LHCN-M2 (cell line): Measurements from ENCODE around the gene BHLHE23. TPM values are rescaled to one million over a fixed set of nuclear protein-coding genes. Genes with fewer than 3 reads are reported as not detected.
A peak's percentile ranks its signal among the peaks of the same experiment; 100 is the strongest.
"Not testable (repeated sequence)": the region's sequence is repeated elsewhere in the genome, so short reads cannot be mapped to it uniquely, and the experiment has no call there.

Experiments used
- DNase-seq: peaks from one replicate; pipeline ENCODE4 v3.0.0-alpha.2; 2012; ENCODE audit warnings: low read depth
- total RNA-seq: library from RNA; depleted of rRNA; stranded (reverse); fragments of >200 nt; gene quantifications from 2 replicates; pipeline ENCODE4 v1.2.3, GENCODE V29; 2014

BHLHE23 gene
- total RNA-seq, 1 experiment from 2014 or later = not detected

DNA sequence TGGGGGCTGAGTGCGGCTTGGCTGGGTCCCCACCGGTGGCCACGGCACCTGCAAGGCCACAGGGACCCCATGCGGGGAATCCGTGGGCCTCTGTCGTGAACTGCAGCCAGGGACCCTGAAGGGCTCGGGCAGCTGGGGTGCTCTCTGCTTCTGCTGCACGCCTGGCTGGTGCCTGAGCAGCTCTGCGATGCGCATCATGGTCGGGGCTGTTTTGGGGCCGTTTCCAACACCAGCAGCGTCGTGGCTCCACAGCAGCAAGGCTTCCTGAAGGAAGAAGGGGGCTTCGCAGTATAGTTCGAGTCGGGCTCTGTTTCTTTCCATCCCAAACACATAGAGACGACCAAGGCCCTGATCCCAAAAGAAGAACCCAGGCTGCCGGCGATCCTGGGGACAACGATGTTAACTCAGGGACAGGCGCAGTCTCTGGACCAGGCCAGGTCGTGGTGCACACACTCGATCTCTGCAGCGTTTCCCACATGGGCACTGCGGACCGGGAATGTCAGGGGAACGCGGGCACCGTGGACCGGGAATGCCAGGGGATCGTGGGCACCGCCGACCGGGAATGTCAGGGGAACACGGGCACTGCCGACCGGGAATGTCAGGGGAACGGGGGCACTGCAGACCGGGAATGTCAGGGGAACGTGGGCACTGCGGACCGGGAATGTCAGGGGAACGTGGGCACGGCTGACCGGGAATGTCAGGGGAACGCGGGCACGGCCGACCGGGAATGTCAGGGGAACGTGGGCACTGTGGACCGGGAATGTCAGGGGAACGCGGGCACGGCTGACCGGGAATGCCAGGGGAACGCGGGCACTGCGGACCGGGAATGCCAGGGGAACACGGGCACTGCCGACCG, 36.8 kb upstream of the BHLHE23 start:
- no peak for DNase-seq

DNA sequence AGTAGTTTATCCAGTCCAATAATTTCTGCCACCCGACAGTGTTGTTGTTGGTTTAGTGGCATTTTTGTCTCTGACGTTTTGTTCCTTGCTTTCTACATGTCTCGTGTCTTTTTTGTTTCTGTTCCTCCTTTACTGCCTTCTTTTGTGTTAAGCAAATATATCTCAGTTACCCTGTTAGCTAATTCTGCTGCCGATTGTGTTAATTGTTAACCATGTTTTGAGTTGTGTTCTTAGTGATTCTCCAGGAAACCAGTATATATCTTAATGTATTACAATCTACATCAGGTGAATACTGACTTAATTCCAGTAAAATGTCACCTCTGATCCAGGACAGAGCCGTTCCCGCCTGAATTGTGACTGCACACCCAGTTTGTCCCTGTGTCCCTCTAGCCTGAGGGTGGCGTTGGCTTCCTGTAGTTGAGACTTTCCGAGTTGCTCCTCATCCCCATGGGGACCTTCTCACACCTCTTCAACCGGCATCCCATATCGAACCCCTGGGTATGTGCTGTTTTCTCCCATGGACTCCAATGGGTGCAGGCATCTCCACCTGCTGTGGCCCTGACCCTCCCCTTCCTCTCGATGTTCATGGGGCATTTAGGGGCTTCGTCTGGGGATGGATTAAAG, 35.8 kb upstream of the BHLHE23 start:
- DNase-seq = no peak

DNA sequence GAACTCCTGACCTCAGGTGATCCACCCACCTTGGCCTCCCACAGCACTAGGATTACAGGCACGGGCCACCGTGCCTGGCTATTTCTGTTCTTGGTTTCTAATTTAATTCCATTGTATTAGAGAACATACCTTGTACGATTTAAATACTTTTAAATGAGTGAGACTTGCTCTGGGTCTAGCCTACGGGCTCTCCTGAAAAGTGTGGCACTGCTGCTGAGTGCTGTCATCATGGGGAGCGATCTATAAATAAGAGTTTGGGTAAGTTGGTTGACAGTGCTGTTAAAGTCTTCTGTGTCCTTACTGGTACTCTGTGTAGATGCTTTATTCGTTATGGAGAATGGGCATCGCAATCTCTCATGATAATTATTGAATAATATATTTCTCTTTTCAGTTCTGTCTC, 35.0 kb upstream of the BHLHE23 start:
- DNase-seq = no peak

DNA sequence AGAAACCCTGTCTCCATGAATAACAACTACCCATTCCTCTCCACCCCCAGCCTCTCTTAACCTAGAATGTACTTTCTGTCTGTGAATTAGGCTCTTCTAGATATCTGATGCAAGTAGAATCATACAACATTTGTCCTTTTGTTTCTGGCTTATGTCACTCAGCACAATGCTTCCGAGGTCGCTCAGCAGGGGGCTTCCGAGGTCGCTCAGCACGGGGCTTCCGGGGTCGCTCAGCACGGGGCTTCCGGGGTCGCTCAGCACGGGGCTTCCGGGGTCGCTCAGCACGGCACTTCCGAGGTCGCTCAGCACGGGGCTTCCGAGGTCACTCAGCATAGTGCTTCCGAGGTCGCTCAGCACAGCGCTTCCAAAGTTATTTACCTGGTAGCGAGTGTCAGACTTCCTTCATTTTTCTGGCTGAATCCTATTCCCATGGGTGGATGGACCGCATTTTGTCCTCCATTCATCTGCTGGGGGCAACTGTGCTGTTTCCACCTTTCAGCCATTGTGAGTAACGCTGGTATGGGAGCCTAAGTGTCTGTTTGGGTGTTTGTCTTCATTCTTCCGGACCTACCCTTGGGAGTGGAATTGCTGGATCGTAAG, 31.0 kb upstream of the BHLHE23 start:
- DNase-seq = no peak

DNA sequence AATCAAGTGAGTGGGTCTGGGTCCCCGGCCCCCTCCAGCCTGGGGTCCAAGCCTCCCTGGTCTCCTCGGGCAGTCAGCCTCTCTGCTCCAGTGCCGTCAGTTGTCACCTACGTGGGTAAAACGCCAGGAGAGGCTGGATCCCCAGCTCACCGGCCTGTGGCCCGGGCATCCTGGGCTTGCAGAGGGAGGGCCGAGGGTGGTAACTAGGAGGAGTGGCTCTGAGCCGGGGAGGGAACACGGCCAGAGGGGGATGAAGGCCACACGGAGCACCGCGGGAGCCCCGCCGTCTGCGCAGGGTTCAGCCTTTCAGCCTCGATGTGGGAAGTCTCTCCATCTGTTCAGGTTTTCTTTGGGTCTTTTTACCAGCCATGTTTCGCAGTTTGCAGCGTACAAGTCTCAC, 29.5 kb upstream of the BHLHE23 start:
- no peak for DNase-seq

DNA sequence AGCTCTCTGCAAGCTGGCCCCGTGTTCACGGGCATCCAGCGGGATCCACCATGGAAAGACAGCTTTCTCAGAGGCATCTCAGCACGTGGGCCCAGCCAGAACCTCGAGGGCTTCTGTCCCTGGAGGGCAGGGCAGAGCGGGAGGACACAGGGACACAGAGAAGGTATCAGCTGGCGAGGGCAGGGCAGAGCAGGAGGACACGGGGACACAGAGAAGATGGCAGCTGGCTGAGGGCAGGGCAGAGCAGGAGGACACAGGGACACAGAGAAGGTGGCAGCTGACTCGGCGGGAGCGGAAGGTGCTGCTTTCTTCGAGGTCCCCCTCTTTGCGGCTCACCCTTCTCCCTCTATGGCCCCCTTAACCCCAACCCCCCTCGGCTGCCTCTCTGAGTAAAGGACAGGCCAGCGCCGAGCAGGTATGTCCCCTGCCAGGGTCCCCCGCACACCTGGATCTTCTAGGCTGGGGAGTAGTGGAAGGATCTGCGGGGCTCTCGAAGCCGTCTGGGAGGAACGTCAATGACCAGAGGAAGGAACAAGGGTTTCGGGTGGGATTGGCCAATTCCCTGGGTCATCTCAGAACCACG, 28.9 kb upstream of the BHLHE23 start:
- DNase-seq = no peak

DNA sequence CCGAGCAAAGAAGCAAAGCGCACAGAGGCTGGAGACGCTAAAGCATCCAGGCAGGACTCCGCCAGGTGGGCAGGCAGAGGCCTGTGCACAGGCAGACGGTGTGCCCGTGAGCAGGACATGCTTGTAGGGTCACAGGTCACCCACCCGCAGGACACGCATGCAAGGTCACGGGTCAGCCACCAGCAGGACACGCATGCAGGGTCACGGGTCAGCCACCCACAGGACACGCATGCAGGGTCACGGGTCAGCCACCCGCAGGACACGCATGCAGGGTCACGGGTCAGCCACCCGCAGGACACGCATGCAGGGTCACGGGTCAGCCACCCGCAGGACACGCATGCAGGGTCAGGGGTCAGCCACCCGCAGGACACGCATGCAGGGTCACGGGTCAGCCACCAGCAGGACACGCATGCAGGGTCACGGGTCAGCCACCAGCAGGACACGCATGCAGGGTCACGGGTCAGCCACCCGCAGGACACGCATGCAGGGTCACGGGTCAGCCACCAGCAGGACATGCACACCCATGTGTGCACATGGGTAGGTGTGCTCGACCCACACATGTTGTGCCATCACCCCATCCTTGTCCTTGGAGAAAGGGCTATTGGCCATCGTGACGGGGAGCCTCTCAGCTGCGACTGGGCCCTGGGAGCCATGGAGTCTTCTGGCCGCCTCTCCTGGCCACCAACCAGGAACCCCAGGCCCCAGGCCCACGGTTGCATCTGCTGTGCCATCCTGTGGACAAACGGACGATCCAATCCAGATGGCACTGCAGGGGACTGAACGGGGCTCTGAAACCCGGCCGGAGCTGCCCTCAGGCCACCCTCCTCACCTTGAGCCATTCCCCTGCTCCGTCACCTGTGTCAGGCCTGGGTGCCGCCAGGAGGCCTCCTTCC, 28.2 kb upstream of the BHLHE23 start:
- DNase-seq = not testable (repeated sequence)

DNA sequence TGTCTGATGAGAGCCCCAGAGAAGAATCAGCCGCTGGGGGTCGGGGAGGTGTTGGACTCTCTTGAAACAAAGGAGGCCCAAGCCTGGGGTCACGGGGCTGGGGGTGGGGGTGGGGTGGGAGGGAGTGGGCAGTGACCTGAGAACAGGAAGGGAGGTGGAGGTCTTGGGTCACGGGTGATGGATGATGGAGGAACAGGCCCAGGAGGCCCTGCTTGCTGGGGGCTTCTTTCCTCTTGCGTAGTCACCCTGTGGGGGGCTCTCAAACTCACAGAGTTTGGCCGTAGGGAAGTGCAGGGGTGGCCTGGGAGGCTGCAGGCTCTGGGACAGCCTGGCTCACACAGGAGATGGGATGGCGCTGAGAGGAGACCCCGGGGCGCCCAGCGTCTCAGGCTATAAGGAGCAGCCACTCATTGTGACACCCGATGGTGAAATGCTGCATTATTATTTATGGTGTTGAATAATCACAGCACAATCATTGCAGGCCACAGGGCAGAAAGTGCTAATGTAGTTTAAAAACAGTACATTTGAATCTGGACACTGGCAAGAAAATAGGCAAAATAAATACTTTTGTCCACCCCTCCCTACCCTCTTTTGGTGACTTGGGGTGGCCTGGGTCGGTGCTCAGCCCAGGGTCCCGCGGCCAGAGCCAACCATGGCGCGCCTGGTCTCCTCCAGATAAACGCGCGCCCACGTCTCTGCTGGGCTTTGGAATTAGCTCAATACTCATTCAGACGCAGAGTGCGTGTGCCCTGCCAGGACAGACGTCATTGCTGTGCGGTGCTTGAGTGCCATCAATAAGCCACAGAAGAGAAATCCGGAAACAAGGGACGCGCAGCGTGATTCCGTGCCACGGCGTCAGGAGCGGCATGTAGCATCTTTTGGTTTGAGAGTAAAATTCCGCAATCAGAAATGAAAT, 27.3 kb upstream of the BHLHE23 start:
- no peak for DNase-seq

DNA sequence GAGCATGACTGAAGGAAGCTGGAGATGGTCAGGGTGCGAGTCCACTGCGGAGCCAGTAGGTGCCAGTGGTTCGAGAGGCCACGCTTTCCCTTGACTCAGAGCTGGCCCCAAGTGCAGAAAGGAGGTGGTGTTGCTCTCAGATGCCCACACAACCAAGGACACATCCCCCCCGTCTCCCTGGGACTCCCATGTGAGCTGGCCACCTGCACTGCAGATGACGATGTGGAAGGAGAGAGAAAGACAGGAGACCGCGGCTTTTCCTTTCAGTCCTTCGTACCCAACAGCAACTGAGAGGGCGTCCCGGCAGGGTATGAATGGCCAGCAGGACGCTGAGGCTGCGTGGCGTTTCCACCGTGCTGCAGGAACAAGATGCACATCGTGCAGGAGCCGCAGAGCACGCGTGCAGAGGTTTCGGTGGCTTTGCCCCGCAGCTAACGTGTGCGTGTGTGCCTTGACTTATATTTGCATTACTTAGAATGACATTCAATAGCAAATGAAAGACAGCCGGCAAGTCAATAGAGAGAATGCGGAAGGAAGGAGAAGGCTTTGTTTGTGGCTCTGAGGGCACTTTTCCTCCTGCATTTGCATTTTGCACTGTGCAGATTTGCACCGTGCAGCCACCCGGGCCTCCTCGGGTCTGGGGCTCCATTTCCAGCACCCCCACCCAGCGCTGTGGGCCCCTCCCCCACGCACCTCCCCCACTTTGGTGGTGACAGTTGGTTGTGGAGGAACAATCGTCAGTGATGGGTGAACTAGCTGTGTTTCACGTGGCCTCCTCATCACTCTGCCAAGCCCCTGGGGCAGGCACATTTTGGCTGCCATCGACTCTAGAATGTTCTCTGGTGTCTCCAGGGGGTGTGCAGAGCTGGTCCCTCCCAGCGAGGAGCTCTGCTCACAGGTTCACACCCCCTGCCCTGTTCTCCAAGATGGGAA, 26.4 kb upstream of the BHLHE23 start:
- no peak for DNase-seq

DNA sequence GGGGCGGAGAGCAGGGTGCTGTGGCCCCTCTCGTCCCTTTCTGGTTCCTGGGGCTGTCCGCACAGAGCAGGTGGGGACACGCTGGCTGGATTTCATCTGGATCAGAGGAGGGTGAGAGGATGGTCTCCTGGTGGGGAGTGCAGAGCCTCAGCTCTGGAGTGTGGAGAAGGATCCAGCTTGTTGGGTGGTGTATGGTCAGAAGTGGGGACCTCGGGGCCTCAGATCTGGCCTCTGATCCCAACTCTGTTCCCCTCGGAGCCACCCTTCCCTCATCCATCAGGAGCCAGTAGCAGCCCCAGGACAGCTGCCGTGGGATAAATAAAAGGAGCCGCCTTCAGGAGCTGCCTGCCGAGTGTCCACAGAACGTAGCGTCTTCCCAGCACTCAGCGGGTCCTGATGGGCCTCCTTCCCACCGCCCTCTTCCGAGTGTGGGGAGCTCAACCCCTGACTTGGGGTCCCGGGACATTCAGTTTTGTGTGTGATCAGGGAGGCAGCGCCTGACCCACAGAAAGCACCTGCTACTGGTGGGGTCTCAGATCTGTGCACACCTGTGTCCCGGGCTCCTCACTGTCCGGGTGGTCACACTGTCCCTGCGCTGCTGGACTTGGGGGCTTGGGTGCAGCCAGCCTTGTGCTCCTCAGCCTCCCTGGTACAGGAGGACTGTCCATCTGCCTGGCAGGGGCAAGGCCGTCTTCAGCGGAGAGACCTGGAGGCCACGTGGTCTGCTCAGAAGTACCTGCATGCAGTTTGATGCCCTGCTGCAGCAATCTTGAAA, 25.4 kb upstream of the BHLHE23 start:
- DNase-seq = no peak

DNA sequence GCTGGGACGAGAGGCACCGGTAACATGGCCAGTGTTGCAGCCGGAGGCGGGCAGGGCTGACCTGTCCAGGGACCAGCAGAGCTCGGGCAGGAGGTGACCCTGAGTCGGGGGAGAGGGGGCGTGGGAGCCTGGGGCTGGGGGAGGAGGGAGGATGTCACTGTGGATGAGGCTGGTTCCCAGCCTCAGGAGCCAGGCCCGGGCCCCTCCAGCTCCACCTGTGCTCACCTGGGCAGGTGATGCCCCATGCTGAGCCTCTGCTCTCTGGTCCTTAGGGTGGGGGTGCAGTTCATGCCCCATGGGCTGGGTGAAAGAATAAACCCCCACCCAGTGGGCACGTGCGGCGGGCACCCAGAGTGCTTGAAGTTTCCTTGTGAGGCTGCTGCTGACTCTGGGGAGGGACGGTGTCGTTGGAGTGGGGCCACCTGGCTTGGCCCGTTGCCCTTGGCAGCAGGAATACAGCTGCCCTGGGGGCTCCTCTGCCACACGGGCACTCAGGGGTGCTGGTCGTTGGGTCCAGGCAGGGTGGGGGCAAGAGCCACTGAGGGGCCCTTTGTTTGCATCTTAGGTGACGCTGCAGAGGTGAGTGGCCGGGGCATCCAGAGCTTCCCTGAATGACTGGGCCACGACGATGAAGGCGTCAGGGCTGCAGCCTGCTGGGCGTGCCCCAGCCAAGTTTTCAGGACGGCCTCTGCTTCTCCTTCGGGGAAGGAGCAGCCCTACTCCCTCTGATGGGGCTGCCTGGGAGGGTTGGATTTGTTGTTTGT, 24.7 kb upstream of the BHLHE23 start:
- DNase-seq = no peak

DNA sequence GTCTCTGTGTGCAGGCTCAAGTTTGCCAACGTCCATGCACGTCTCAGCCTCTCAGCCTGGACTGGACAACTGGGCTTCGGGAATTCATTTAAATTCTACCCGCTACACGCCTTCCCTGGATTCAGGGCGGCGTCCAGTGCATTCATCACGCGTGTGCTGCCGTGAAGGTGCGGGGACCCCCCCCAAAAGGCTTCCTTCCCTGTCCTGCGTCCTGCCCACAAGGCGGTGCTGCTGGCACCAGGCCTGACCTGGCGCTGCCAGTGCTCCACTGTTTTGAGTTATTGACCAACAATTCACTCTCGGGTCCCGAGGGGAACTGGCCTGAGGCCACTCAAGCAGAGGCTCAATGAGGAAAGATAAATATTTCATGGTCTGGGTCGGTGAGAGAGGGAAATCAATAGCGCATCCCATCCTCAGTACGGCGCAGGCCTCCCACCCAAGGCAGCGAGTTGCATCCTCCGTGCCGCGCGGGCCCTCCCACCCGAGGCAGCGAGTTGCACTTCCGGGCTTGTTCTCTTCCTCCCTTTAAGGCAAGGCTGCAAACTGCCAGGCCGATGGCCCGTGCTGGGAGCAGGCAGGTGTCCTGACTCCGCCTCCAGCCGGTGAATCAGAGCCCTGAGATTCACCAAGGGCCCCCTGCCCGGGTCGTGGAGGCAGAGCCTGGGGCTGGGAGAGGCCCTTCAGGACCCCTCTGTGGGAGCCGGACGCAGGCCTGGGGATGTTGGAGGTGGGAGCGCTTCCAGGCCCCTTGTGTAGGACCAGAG, 22.8 kb upstream of the BHLHE23 start:
- DNase-seq = no peak

DNA sequence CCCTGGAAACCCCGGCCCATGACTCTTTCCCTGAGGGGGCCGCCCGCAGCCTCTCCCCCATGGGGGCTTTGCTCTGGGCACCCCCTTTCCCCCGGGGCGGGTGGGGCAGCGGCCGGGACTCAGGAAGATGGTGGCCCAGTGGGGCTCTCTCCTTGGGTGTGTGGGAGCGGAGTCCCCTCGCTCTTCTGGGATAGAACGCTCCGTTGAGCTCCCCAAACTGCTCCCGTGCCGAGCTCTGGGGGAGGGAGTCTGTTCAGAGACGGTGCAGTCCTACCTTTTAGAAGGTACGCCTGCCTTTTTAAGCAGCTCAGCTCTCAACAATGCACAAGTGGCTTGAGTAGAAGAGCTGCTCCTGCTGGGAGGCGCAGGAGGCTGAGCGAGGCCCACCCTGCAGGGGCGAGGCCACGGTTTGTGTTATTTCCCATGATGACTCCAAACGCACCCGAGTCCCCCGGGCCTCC, 21.7 kb upstream of the BHLHE23 start:
- DNase-seq = no peak

DNA sequence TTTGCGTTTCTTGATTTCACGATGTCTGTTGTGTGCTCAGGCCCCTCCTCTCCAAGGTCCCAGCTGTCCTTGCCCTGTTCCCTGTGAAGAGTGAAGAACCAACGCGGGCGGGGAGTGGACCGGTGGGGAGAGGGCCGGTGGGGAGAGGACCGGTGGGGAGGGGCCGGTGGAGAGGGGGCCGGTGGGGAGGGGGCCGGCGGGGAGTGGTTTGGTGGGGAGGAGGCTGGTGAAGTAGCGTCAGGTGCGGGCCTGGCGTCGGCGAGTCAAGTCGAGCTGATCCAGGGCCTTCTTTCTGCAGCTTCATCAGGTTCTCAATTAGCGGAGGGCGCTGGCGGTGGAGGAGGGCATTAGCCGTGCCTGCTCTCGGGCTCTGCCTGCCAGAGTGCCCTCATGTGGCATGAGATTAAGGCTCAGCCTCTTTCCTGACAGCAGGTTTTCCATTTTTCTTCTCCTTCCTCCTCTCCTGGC, 21.2 kb upstream of the BHLHE23 start:
- peak; percentile 41 for DNase-seq

DNA sequence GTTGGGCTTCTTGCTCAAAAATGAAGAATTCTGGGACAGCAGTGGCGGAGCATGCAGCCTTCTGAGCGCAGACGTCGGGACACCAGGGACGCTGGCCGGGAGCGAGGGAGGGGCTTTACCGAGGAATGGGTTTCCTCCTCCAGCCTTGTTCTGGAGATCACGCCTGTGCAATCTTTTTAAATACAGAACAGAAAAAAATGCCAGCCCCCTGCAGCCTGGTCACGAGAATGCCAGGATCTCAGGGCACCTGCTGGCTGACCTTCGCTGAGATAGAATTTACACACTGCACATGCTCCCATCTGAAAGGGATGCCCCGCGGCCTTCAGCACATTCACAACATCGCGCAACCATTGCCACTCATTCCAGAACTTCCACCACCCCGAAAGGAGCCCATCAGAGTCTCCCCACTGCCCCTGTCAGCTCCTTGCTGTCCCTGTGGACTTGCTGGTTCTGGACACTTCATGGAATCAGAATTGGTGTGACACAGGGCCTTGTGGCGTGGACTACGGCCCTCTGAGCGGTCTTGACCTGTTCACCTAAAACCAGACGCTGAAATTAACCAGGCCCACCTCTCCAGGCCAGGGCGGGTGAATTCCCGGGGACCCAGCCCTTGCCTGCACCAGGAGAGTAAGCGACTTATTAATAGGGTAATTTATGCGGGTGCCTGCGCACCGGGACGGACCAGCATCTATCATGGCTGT, 20.6 kb upstream of the BHLHE23 start:
- no peak for DNase-seq

DNA sequence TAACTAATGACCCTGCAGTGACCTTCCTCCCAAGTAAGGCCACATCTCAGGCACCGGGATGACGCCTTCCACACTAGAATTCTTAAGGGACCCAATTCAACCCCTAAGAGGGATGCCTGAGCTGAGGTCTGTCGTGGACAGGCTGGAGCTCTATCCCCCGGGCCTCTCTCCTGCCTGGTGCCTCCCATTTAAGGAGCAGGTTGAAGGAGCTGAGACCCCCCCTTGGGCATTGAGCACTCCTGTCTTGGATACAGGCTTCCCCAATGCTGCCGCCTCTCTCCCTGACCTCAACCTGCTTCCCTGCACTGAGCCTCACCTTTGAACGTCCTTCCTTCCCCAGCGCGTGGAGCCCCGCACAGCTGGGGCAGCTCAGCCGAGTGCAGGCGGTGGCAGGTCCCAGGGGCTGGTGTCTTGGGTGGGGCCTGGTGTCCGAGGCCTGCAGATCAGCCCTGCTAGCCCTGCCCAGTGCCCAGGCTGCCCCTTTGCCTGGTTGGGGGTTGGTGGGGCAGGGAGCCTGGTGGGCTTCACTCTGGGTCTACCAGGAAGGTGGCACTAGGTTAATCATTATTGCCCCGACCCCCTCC, 19.9 kb upstream of the BHLHE23 start:
- no peak for DNase-seq
